Heart left ventricle (tissue), 13 donors: ENCODE data around the gene NUP214.

Experiments
- CTCF ChIP-seq, 12 donors: fragments of 200-600 bp; sonication (generic) in 4 of 12; IDR thresholded peaks; one replicate each; pipeline versions ENCODE4 v1.5.0 to v1.8.0; 2018 to 2022; ENCODE audit warnings: antibody characterized with exemption in 12 of 12, mild to moderate bottlenecking in 5 of 12
- POLR2A ChIP-seq, 2 donors: fragments of 450-650 bp; IDR thresholded peaks; one replicate each; pipeline ENCODE4 v1.6.1; 2017; ENCODE audit warnings: antibody characterized with exemption in 2 of 2, mild to moderate bottlenecking in 2 of 2, moderate library complexity in 2 of 2
- donor health status: ischemic (EF 13 %, LVEDD 7.1; RV severe dilation, severe dysfunction).
- donor health status: DM: no; HTN: yes; CAD: no.
- donor health status: DM: no; HTN: no; CAD: no.
- donor health status: ischemic (EF 25% LVEDD 6.9; RV normal size, moderate dysfunction).
- donor health status: ischemic (EF 25% LVEDD 5.7; RV mildly dilated, moderate dysfunction).
- donor health status: ischemic (EF 35%, LVEDD 5.7; RV mildly dilated, moderate dysfunction).
- donor health status: nonischemic (EF 11% LVEDD 7.7; RV severe dilation, severe dysfunction).
- donor health status: DM: yes; HTN: yes; CAD: no.
- donor health status: PGD.
- donor health status: ischemic (EF 29% LVEDD 5.4; RV normal size, mild dysfunction).
- donor health status: nonischemic (EF 23%, LVEDD 6.1; RV moderate dilation, normal function).

GRCh38 chr9:131227959-131228460 lies 102.6 kb downstream of the NUP214 start:
- no peak for TF ChIP-seq CTCF (IDR thresholded peaks at IDR 0.05)
- TF ChIP-seq POLR2A (IDR thresholded peaks at IDR 0.05), result no peak
